Ramos (cell line): ENCODE data around the gene KRT12.
"Not testable (repeated sequence)": the region's sequence is repeated elsewhere in the genome, so short reads cannot be mapped to it uniquely, and the experiment has no call there.

Experiments used
- in situ Hi-C: fragments of 300-500 bp; cut with MboI; formaldehyde crosslinking; loops from one replicate; pipeline ENCODE4 v1.14.3; 2022; ENCODE audit warnings: low sequenced_read_pairs; ENCODE audit not compliant: unreplicated experiment

The KRT12 gene

DNA sequence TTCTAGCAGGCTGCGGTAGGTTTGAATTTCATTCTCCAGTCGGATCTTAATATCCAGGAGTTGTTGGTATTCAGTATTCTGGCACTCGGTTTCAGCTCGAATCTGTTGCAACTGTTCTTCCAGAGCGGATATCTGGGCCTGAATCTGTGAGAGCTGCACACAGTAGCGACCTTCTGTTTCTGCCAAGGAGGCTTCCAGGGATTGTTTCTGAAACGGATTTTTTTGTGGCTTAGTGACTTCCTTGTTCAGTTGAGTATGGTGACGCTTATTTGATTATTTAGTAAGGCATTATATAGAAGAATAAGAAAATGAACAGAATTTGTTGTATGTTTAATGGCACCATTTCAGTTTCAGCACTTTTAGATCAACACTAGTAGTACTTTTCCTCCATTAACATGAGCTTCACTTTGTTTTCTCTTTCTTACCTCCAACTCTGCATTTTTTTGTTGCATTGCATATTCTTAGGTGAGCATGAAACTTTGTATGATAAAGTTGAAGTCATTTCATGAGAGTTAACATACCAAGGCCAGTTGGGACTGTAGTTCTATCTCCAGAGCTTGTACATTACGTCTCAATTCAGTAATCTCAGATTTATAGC lies 47.4 kb downstream of the KRT12 start:
- in situ Hi-C loops = no loop called here

DNA sequence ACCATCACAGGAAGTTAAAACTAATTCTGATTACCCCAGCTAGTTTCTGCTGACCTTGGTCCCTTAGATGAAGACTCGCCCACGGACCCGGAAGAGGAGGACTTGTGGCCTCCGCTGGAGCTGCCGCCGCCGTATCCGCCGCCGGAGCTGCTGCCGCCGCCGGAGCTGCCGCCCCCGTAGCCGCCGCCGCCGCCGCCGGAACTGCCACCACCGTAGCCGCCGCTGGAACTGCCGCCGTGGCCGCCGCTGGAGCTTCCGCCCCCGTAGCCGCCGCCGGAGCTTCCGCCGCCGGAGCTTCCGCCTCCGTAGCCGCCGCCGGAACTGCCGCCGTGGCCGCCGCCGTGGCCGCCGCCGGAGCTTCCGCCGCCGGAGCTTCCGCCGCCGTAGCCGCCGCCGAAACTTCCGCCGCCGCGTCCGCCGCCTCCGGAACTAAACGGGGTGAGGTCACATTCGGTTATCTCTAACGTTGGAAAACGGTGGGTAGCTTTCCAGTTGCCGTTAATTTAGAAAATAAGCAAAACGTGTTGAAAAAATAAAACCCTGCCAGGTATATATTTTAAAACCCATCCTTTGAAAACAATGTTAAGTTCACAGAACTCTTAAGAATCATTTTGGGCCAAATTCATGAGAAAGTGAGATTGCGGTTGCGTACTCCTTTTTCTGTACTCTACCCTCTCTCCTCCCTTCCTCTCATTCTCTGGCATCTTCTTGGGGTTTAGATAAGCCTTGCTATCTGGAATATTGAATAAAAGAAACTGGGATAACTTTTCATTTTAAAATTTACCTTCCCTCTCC lies 48.1 kb downstream of the KRT12 start:
- in situ Hi-C loops = no loop called here

DNA sequence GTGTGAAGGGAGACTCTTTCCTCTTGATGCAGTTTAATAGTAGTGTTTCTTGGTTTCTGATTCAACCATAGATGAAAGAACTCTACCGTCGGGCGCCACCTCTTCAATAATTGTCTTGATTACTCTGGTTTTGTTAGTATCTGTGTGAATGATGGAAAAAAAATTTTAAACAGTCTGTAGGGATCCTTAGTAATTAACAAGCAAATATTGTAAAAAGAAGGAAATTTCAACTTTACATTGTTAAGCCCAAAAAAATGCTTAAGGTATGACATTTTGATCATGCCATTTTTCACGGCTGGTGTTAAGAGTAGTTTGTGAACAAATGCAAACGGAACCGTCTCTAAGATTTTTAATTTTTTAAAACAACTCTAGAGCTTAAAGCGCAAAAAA lies 48.7 kb downstream of the KRT12 start:
- in situ Hi-C loops = no loop called here

DNA sequence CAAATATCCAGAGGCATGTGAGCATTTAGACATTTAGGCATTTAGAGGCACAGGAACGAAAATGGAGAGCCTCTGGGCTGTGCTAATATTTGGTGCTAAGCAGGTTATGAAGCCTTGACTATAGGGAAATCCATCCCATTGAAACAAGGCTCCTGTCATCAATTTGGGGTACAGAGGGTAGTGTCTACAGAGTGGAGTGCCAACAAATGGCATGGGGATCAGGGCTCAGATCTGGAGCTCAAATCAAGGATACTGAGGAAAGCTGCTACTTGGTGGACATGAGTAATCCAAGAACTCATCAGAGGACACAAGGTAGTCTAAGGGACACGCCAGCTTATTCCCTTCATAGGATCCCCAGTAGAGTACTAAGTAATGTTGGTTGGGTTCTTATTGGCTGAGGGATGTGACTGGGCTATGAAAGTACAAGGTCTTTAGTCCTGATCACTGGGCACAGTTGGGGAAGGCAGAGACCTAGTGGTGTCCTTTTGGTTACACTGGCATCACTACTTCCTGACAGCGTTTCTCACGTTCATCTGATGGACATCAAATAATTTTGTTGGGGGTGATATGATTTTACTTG lies 49.8 kb downstream of the KRT12 start:
- in situ Hi-C loops = no loop called here

DNA sequence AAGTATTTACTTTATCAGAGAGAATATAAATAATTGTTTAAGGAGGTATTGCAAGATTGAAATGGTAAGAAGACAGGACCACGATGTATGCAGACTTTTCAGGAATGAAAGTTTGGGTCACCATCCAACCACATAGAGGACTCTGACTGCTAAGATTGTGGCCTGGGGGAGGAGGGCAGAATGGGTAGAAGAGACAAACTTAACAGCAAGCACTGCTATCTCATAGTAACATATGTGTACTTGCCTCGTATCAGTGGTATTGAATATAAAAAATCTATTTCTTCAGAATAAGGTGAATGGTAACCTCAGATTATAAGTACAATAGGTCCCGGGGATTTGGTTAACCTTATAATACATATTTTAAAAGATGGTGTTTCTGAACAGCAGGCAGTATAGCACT lies 50.5 kb downstream of the KRT12 start:
- in situ Hi-C loops = no loop called here

DNA sequence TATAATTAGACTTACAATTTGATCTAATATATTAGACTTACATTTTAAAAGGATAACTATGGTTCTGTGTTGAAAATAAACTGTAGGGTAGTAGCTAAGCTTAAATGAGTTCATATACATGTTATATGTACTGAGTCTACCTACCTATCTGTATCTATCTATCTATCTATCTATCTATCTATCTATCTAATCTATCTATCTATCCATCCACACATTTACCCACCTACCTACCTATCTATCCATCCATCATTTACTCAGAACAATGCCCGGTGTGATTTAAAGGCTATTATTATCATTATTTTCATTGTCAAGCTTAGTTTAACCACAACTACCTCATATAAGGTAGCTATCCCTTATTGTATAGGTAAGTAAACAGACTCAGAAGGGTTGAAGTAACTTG lies 51.6 kb downstream of the KRT12 start:
- in situ Hi-C loops = no loop called here

DNA sequence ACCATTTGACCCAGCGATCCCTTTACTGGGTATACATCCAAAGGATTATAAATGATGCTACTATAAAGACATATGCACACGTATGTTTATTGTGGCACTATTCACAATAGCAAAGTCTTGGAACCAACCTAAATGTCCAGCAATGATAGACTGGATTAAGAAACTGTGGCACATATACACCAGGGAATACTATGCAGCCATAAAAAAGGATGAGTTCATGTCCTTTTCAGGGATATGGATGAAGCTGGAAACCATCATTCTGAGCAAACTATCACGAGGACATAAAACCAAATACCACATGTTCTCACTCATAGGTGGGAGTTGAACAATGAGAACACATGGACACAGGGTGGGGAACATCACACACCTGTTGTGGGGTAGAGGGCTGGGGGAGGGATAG lies 52.4 kb downstream of the KRT12 start:
- in situ Hi-C loops = not testable (repeated sequence)

DNA sequence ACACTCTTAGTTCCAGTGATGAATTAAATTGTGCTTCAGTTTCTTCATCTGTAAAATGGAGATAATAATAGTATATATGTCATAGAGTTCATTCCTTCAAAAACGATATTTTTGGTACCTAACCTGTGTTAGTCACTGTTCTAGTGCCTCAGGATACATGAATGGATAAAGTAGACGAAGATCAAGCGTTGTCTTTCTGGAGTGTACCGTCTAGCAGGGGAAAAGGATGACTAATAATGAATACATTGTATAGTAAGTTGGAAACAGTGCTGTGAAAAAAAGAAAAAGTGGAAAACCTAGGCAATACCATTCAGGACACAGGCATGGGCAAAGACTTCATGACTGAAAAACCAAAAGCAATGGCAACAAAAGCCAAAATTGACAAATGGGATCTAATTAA lies 53.2 kb downstream of the KRT12 start:
- in situ Hi-C loops = no loop called here

DNA sequence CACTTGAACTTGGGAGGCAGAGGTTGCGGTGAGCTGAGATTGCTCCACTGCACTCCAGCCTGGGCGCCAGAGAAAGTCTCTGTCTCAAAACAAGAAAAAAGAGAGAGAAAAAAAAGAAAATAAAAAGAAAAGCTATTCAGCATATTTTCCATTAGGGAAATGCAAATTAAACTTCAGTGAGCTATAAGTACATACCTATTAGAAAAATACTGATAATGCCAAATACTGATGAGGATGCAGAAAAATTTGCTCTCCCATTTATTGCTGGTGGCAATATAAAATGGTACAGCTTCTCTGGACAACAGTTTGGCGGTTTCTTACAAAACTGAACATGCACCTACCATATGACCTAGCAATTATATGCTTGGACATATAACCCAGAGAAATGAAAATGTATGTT lies 54.4 kb downstream of the KRT12 start:
- in situ Hi-C loops = no loop called here
